Keratinocyte (primary cell): ENCODE data around the gene ZNF723.
"Not testable (repeated sequence)": the region's sequence is repeated elsewhere in the genome, so short reads cannot be mapped to it uniquely, and the experiment has no call there.

Experiments used
- CTCF ChIP-seq, 3 experiments: IDR thresholded peaks in 1 of 3; conservative IDR thresholded peaks in 1 of 3; optimal IDR thresholded peaks in 1 of 3; 2 replicates in 2 of 3; 3 replicates in 1 of 3; pipeline versions ENCODE3 to v1.5.1; 2011; ENCODE audit warnings: low read length in 3 of 3, mild to moderate bottlenecking in 3 of 3, moderate library complexity in 2 of 3, control low read depth in 1 of 3, inconsistent platforms in 1 of 3; ENCODE audit not compliant: insufficient read depth in 2 of 3; ENCODE audit errors: extremely low read depth in 1 of 3
- EZH2 ChIP-seq: IDR thresholded peaks from one replicate; pipeline ENCODE4 v1.6.1; 2012; ENCODE audit warnings: inconsistent platforms, mild to moderate bottlenecking, low read length, moderate library complexity

DNA sequence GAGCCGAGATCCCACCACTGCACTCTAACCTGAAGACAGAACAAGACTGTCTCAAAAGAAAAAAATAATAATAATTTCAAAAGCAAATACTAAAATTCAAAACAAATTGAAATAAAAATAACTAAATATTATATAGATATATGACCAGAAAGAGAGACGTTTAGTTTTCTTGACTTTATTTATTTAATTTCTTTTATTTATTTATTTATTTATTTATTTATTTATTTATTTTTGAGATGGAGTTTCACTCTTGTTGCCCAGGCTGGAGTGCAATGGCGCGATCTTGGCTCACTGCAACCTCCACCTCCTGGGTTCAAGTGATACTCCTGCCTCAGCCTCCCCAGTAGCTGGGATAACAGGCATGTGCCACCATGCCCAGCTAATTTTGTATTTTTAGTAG lies 39.2 kb upstream of the ZNF723 start:
- not testable (repeated sequence) for TF ChIP-seq EZH2; CTCF (optimal IDR thresholded peaks at IDR 0.05 in 1 of 3, IDR thresholded peaks at IDR 0.05 in 1 of 3, conservative IDR thresholded peaks at IDR 0.05 in 1 of 3; ENCODE audit: extremely low read depth in 1 of 3, insufficient read depth in 2 of 3, low read length in 3 of 3)
